Skeletal muscle tissue (tissue), 4 donors: ENCODE results near the gene SLC39A1. TPM values are rescaled to one million over a fixed set of nuclear protein-coding genes. Genes with fewer than 3 reads are reported as not detected.
"Not testable (repeated sequence)": the region's sequence is repeated elsewhere in the genome, so short reads cannot be mapped to it uniquely, and the experiment has no call there.

Source experiments
- H3K27ac ChIP-seq: one replicate; pipeline ENCODE4 v1.7.0; 2013; ENCODE audit warnings: mild to moderate bottlenecking, low read depth, low read length, inconsistent platforms
- H3K27me3 ChIP-seq, 3 donors: one replicate each; pipeline ENCODE4 v1.7.0; 2013; ENCODE audit warnings: low read length in 3 of 3; ENCODE audit not compliant: control insufficient read depth in 3 of 3, insufficient read depth in 3 of 3
- H3K36me3 ChIP-seq, 3 donors: one replicate each; pipeline ENCODE4 v1.7.0; 2013; ENCODE audit warnings: low read length in 3 of 3; ENCODE audit not compliant: control insufficient read depth in 3 of 3, insufficient read depth in 3 of 3
- H3K4me1 ChIP-seq, 3 donors: one replicate each; pipeline ENCODE4 v1.7.0; 2013; ENCODE audit warnings: low read length in 3 of 3, mild to moderate bottlenecking in 3 of 3; ENCODE audit not compliant: control insufficient read depth in 3 of 3, insufficient read depth in 3 of 3
- H3K4me3 ChIP-seq, 3 donors: one replicate each; pipeline ENCODE4 v1.7.0; 2013; ENCODE audit warnings: low read length in 3 of 3
- H3K9ac ChIP-seq, 3 donors: one replicate each; pipeline ENCODE4 v1.7.0; 2013; ENCODE audit warnings: low read length in 3 of 3, mild to moderate bottlenecking in 3 of 3, moderate library complexity in 2 of 3, low read depth in 1 of 3
- H3K9me3 ChIP-seq, 3 donors: one replicate each; pipeline ENCODE4 v1.7.0; 2013; ENCODE audit warnings: low read length in 3 of 3; ENCODE audit not compliant: control insufficient read depth in 3 of 3
- total RNA-seq: library from RNA; depleted of rRNA; stranded (reverse); fragments of >200 nt; gene quantifications from one replicate; pipeline ENCODE4 v1.2.3, GENCODE V29; 2014
- donor health status: Osteomylitis.

Gene SLC39A1
- total RNA-seq, 1 donor from 2014 or later: 40.2 TPM

GRCh38 chr1:153991151-153991630 lies 27.9 kb upstream of the SLC39A1 start:
- H3K9ac ChIP-seq: peak overlapping the region; percentile 85 to 99 (median 97)
- peak overlapping the region; percentile 76 to 99 (median 97) for H3K4me3 ChIP-seq
- H3K4me1 ChIP-seq: peaks cover 19 to 29% (median 23%) of the 10 kb centered on the region in 3 donors

GRCh38 chr1:153990468-153991150 lies 27.3 kb upstream of the SLC39A1 start, which contains the start of gene RPS27:
TSS of gene RPS27 (plus strand) at chr1:153990762. CDS start at chr1:153990797, 35 bp downstream.
- H3K9ac ChIP-seq: peak within 1 kb of the TSS; percentile 85 to 99 (median 97)
- H3K27me3 ChIP-seq: no peaks in the 10 kb centered on the region
- peaks cover 22 to 33% (median 23%) of the 10 kb centered on the region in 3 donors for H3K4me1 ChIP-seq
- peak within 1 kb of the TSS; percentile 87 for H3K27ac ChIP-seq
- H3K9me3 ChIP-seq: no peaks in the 10 kb centered on the region
- peaks cover 19 to 37% (median 25%) of the 10 kb centered on the region in 3 donors for H3K36me3 ChIP-seq
- peak within 1 kb of the TSS; percentile 76 to 99 (median 97) for H3K4me3 ChIP-seq

More at GRCh38 chr1:153991151-153991630, 27.9 kb upstream of the SLC39A1 start:
- Histone ChIP-seq H3K27me3 (no peaks in the 10 kb centered on the region), H3K9me3 (no peaks in the 10 kb centered on the region), H3K36me3 (peaks cover 19 to 37% (median 25%) of the 10 kb centered on the region in 3 donors), H3K27ac (peak overlapping the region; percentile 87)

GRCh38 chr1:153987621-153988020 lies 24.3 kb upstream of the SLC39A1 start:
- Histone ChIP-seq H3K36me3 (peaks cover 8 to 14% (median 11%) of the 10 kb centered on the region in 3 donors), H3K9ac (no peak overlapping the region), H3K27me3 (no peaks in the 10 kb centered on the region), H3K27ac (no peak overlapping the region), H3K4me1 (peaks cover 27 to 30% (median 30%) of the 10 kb centered on the region in 3 donors), H3K4me3 (no peak overlapping the region), H3K9me3 (no peaks in the 10 kb centered on the region)

GRCh38 chr1:153985941-153986761 lies 22.8 kb upstream of the SLC39A1 start, which contains the start of gene RAB13:
TSS of gene RAB13 (minus strand) at chr1:153986339. CDS start at chr1:153986236, 103 bp downstream.
- H3K9ac ChIP-seq: peak within 1 kb of the TSS; percentile 72 to 91 (median 77)
- H3K9me3 ChIP-seq: no peaks in the 10 kb centered on the region
- H3K27me3 ChIP-seq: no peaks in the 10 kb centered on the region
- peak within 1 kb of the TSS; percentile 83 for H3K27ac ChIP-seq
- H3K4me1 ChIP-seq: peaks cover 14 to 19% (median 15%) of the 10 kb centered on the region in 3 donors
- peaks cover 1 to 8% (median 4%) of the 10 kb centered on the region in 3 donors for H3K36me3 ChIP-seq
- H3K4me3 ChIP-seq: peak within 1 kb of the TSS; percentile 75 to 87 (median 78)

- H3K36me3 ChIP-seq: peaks cover 0 to 10% (median 0%) of the 10 kb centered on the region in 3 donors
- H3K27ac ChIP-seq: peak overlapping the region; percentile 83
- no peaks in the 10 kb centered on the region for H3K9me3 ChIP-seq
- H3K27me3 ChIP-seq: no peaks in the 10 kb centered on the region
- peak overlapping the region; percentile 72 to 91 (median 77) for H3K9ac ChIP-seq
- H3K4me1 ChIP-seq: peaks cover 13 to 19% (median 14%) of the 10 kb centered on the region in 3 donors
- peak overlapping the region; percentile 75 to 87 (median 78) for H3K4me3 ChIP-seq
Measured at GRCh38 chr1:153985341-153985912, 22.1 kb upstream of the SLC39A1 start.

- Histone ChIP-seq H3K9me3 (no peaks in the 10 kb centered on the region), H3K27ac (peak overlapping the region; percentile 83), H3K9ac (no peak overlapping the region), H3K36me3 (peaks cover 0 to 10% (median 0%) of the 10 kb centered on the region in 3 donors), H3K4me1 (peaks cover 9 to 19% (median 14%) of the 10 kb centered on the region in 3 donors), H3K4me3 (no peak overlapping the region), H3K27me3 (no peaks in the 10 kb centered on the region)
Measured at GRCh38 chr1:153984123-153984894, 21.0 kb upstream of the SLC39A1 start.

- not testable (repeated sequence) for H3K27ac ChIP-seq, H3K4me3 ChIP-seq, H3K9me3 ChIP-seq, H3K36me3 ChIP-seq, H3K27me3 ChIP-seq, H3K9ac ChIP-seq
- peaks cover 19 to 28% (median 25%) of the 10 kb centered on the region in 3 donors for H3K4me1 ChIP-seq
Measured at GRCh38 chr1:153981735-153982134, 18.4 kb upstream of the SLC39A1 start.

GRCh38 chr1:153979091-153979490 lies 15.8 kb upstream of the SLC39A1 start:
- not testable (repeated sequence) for H3K4me3 ChIP-seq, H3K27me3 ChIP-seq, H3K9me3 ChIP-seq, H3K9ac ChIP-seq
- Histone ChIP-seq H3K27ac (peak overlapping the region; percentile 89), H3K4me1 (peaks cover 21 to 26% (median 26%) of the 10 kb centered on the region in 3 donors), H3K36me3 (peaks cover 13 to 26% (median 15%) of the 10 kb centered on the region in 3 donors)
